Gastrocnemius medialis (tissue), 4 donors: Measurements from ENCODE around the gene PTBP1. TPM values are rescaled to one million over a fixed set of nuclear protein-coding genes. Genes with fewer than 3 reads are reported as not detected.

Experiments used
- ATAC-seq, 2 donors: fragments of 150-250 bp; one replicate each; pipeline ENCODE4 v1.9.1; 2016
- DNase-seq, 2 donors: peaks; one replicate each; pipeline ENCODE4 v3.0.0-alpha.2; 2019
- H3K27ac ChIP-seq, 4 donors: fragments of 200-600 bp; sonication (generic); 1 replicate in 1 of 4; 2 replicates in 3 of 4; pipeline ENCODE4 v1.5.1; 2016 to 2018; ENCODE audit warnings: mild to moderate bottlenecking in 2 of 4, moderate library complexity in 1 of 4
- H3K27me3 ChIP-seq, 3 donors: fragments of 200-600 bp; sonication (generic) in 2 of 3; 1 replicate in 1 of 3; 2 replicates in 2 of 3; pipeline versions ENCODE4 v1.5.1 to v1.6.0; 2016 to 2019; ENCODE audit warnings: mild to moderate bottlenecking in 1 of 3, moderate library complexity in 1 of 3
- H3K36me3 ChIP-seq, 2 donors: fragments of 200-600 bp; sonication (generic) in 1 of 2; one replicate each; pipeline ENCODE4 v1.5.1; 2017 to 2018
- H3K4me1 ChIP-seq, 2 donors: fragments of 200-600 bp; sonication (generic) in 1 of 2; one replicate each; pipeline ENCODE4 v1.5.1; 2016 to 2017; ENCODE audit warnings: mild to moderate bottlenecking in 2 of 2
- H3K4me3 ChIP-seq, 4 donors: fragments of 200-600 bp; sonication (generic) in 3 of 4; 1 replicate in 1 of 4; 2 replicates in 3 of 4; pipeline ENCODE4 v1.5.1; 2016 to 2019; ENCODE audit warnings: mild to moderate bottlenecking in 2 of 4
- H3K9me3 ChIP-seq, 3 donors: fragments of 200-600 bp; sonication (generic) in 2 of 3; 1 replicate in 1 of 3; 2 replicates in 2 of 3; pipeline ENCODE4 v1.5.1; 2016 to 2019
- CTCF ChIP-seq, 5 experiments: fragments of 450-650 bp in 3 of 5; fragments of 200-600 bp in 2 of 5; sonication (generic) in 2 of 5; IDR thresholded peaks in 4 of 5; conservative IDR thresholded peaks in 1 of 5; 1 replicate in 4 of 5; 2 replicates in 1 of 5; pipeline ENCODE4 v1.5.1; 2016 to 2019; ENCODE audit warnings: antibody characterized with exemption in 5 of 5, mild to moderate bottlenecking in 3 of 5, moderate library complexity in 3 of 5
- POLR2A ChIP-seq, 2 donors: fragments of 450-650 bp; IDR thresholded peaks; one replicate each; pipeline ENCODE4 v1.6.1; 2017; ENCODE audit warnings: antibody characterized with exemption in 2 of 2, mild to moderate bottlenecking in 2 of 2, moderate library complexity in 2 of 2
- in situ Hi-C, 4 donors: fragments of 200-750 bp; cut with MboI; loops; one replicate each; pipeline versions ENCODE4 v1.15.0 to v1.8.0; 2017; ENCODE audit warnings: low sequenced_read_pairs in 4 of 4
- intact Hi-C: fragments of 100-400 bp; cut with DNase I; formaldehyde crosslinking; loops from one replicate; pipeline ENCODE4 v1.15.1; 2023; ENCODE audit warnings: low total_unique reads
- total RNA-seq, 4 donors: library from RNA; depleted of rRNA; stranded (reverse); fragments of >200 nt; gene quantifications; one replicate each; pipeline versions ENCODE4 v1.1.0 to v1.2.3, GENCODE V29; 2016

PTBP1 gene
- total RNA-seq, 4 donors from 2014 or later: 29.8 to 51.7 (median 36.7) TPM

DNA sequence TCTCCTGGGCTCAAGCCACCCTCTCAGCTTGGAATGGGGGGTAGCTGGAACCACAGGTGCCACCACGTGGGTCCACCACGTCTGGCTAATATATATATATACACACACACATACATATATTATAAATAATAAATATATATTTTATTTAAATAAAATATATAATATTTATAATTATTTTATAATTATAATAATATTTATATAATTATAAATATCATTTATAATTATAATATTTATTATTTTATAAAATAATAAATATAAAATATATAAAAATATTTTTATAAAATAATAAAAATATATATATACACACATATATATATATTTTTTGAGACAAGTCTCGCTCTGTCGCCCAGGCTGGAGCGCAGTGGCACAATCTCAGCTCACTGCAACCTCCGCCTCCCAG lies 57.3 kb downstream of the PTBP1 start:
- H3K27ac ChIP-seq: no peak overlapping the region
- H3K4me3 ChIP-seq: no peak overlapping the region
- DNase-seq (no peak), ATAC-seq (no peak)
- in situ Hi-C loops (loop anchor here in 1 of 4 donors (25.0 kb wide), 1 partner anchor 133 kb away; the partner anchor contains the start of gene WDR18), intact Hi-C loops (no loop called here)
- peaks cover 0 to 6% of the 10 kb centered on the region in 2 donors for H3K4me1 ChIP-seq
- H3K36me3 ChIP-seq: no peaks in the 10 kb centered on the region
- H3K9me3 ChIP-seq: no peaks in the 10 kb centered on the region
- TF ChIP-seq CTCF (IDR thresholded peaks at IDR 0.05 in 4 of 5, conservative IDR thresholded peaks at IDR 0.05 in 1 of 5): no peak
- TF ChIP-seq POLR2A (IDR thresholded peaks at IDR 0.05): no peak
- peaks cover 42 to 61% (median 48%) of the 10 kb centered on the region in 3 donors for H3K27me3 ChIP-seq

DNA sequence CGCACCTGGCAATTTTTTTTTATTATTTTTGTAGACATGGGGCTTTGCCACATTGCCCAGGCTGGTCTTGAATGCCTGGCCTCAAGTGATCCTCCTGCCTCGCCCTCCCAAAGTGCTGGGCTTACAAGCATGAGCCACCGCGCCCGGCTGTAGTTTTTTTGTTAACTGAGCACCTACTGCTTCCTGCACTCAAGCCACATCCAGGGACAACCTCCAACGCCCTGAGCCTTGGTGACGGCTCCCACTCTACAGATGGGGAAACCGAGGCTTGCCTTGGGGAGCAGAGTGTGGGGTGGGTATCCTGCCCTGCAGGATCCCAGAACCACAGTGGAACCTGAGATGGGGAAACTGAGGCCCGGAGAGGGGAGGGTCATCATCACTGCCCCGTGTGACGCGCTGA lies 57.9 kb downstream of the PTBP1 start:
- TF ChIP-seq POLR2A (IDR thresholded peaks at IDR 0.05): no peak
- TF ChIP-seq CTCF (IDR thresholded peaks at IDR 0.05 in 4 of 5, conservative IDR thresholded peaks at IDR 0.05 in 1 of 5): no peak
- intact Hi-C loops: loop anchor here (5.0 kb wide), 1 partner anchor 127 kb away; the partner anchor contains the start of gene WDR18
- in situ Hi-C loops: loop anchor here in 1 of 4 donors (25.0 kb wide), 1 partner anchor 132 kb away; the partner anchor contains the start of gene WDR18
- Histone ChIP-seq H3K4me3 (no peak overlapping the region), H3K4me1 (peaks cover 0 to 6% of the 10 kb centered on the region in 2 donors), H3K36me3 (no peaks in the 10 kb centered on the region), H3K9me3 (no peaks in the 10 kb centered on the region), H3K27ac (no peak overlapping the region), H3K27me3 (peaks cover 48 to 67% (median 54%) of the 10 kb centered on the region in 3 donors)
- DNase-seq (no peak), ATAC-seq (no peak)

DNA sequence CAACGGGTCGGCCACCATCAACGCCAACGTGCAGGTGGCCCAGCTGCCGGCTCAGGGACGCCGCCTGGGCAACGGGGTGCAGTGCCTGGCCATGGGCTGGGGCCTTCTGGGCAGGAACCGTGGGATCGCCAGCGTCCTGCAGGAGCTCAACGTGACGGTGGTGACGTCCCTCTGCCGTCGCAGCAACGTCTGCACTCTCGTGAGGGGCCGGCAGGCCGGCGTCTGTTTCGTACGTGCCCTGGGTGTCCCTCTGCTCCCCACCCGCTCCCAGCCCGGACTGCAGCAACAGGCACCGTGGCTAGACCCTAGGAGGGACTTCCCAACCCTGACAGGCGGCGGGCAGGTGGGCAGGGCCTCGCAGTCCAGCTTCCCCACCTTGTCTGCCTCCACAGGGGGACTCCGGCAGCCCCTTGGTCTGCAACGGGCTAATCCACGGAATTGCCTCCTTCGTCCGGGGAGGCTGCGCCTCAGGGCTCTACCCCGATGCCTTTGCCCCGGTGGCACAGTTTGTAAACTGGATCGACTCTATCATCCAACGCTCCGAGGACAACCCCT lies 58.4 kb downstream of the PTBP1 start:
- no peaks in the 10 kb centered on the region for H3K9me3 ChIP-seq
- no peak for DNase-seq
- peaks cover 52 to 72% (median 57%) of the 10 kb centered on the region in 3 donors for H3K27me3 ChIP-seq
- intact Hi-C loops: loop anchor here (2.0 to 5.0 kb wide), 2 partner anchors 65 to 127 kb away; partner anchors contain the start of gene WDR18
- in situ Hi-C loops: loop anchor here in 1 of 4 donors (25.0 kb wide), 1 partner anchor 132 kb away; the partner anchor contains the start of gene WDR18
- H3K36me3 ChIP-seq: no peaks in the 10 kb centered on the region
- peaks cover 0 to 4% of the 10 kb centered on the region in 2 donors for H3K4me1 ChIP-seq
- TF ChIP-seq CTCF (IDR thresholded peaks at IDR 0.05 in 4 of 5, conservative IDR thresholded peaks at IDR 0.05 in 1 of 5) (no peak), POLR2A (IDR thresholded peaks at IDR 0.05) (no peak)
- H3K27ac ChIP-seq: no peak overlapping the region
- ATAC-seq: no peak
- no peak overlapping the region for H3K4me3 ChIP-seq

GRCh38 chr19:858284-858683 lies 61.0 kb downstream of the PTBP1 start:
- Histone ChIP-seq H3K27ac (peak overlapping the region in 1 of 4 donors; percentile 64), H3K4me3 (no peak overlapping the region), H3K27me3 (peaks cover 50 to 78% (median 62%) of the 10 kb centered on the region in 3 donors)

More at GRCh38 chr19:858284-858683, 61.0 kb downstream of the PTBP1 start:
- H3K9me3 ChIP-seq: no peaks in the 10 kb centered on the region
- no peaks in the 10 kb centered on the region for H3K4me1 ChIP-seq
- intact Hi-C loops (loop anchor here (5.0 kb wide), 1 partner anchor 124 kb away; the partner anchor contains the start of gene WDR18), in situ Hi-C loops (loop anchor here in 1 of 4 donors (25.0 kb wide), 1 partner anchor 129 kb away; the partner anchor contains the start of gene WDR18)
- ATAC-seq (no peak), DNase-seq (no peak)
- H3K36me3 ChIP-seq: no peaks in the 10 kb centered on the region
- no peak for TF ChIP-seq POLR2A (IDR thresholded peaks at IDR 0.05)
- TF ChIP-seq CTCF (IDR thresholded peaks at IDR 0.05 in 4 of 5, conservative IDR thresholded peaks at IDR 0.05 in 1 of 5): no peak
